Neural progenitor cell (in vitro differentiated cells): Measurements from ENCODE around the gene LRCH3. TPM values are rescaled to one million over a fixed set of nuclear protein-coding genes. Genes with fewer than 3 reads are reported as not detected.
A peak's percentile ranks its signal among the peaks of the same experiment; 100 is the strongest.

Experiments used
- DNase-seq: peaks from one replicate; pipeline ENCODE4 v3.0.0-alpha.2; 2016; ENCODE audit warnings: low spot score
- H2AFZ ChIP-seq: fragments of 200-600 bp; sonication (generic); replicated peaks from 2 replicates; pipeline ENCODE4 v1.6.1; 2016; ENCODE audit warnings: antibody characterized with exemption
- H3F3A ChIP-seq: fragments of 200-600 bp; sonication (generic); 2 replicates; pipeline ENCODE4 v1.6.1; 2016; ENCODE audit warnings: antibody characterized with exemption, low read depth
- H3K27ac ChIP-seq: fragments of 200-600 bp; sonication (generic); 2 replicates; pipeline ENCODE4 v1.5.1; 2016; ENCODE audit warnings: mild to moderate bottlenecking
- H3K27me3 ChIP-seq: fragments of 200-600 bp; sonication (generic); 2 replicates; pipeline ENCODE4 v1.6.1; 2016; ENCODE audit warnings: mild to moderate bottlenecking, moderate library complexity
- H3K36me3 ChIP-seq: fragments of 200-600 bp; sonication (generic); 2 replicates; pipeline ENCODE4 v1.5.1; 2016
- H3K4me1 ChIP-seq: fragments of 200-600 bp; sonication (generic); 2 replicates; pipeline ENCODE4 v1.6.1; 2016; ENCODE audit warnings: mixed run types
- H3K4me2 ChIP-seq: fragments of 200-600 bp; sonication (generic); 2 replicates; pipeline ENCODE4 v1.6.1; 2016
- H3K4me3 ChIP-seq: fragments of 200-600 bp; sonication (generic); 2 replicates; pipeline ENCODE4 v1.5.1; 2016
- H3K79me2 ChIP-seq: fragments of 200-600 bp; sonication (generic); 2 replicates; pipeline ENCODE4 v1.6.1; 2016; ENCODE audit warnings: low read depth
- H3K9ac ChIP-seq: fragments of 200-600 bp; sonication (generic); 2 replicates; pipeline ENCODE4 v1.6.1; 2016
- H3K9me3 ChIP-seq: fragments of 200-600 bp; sonication (generic); 2 replicates; pipeline ENCODE4 v1.5.1; 2016; ENCODE audit warnings: low read depth
- H4K20me1 ChIP-seq: fragments of 200-600 bp; sonication (generic); 2 replicates; pipeline ENCODE4 v1.6.1; 2016; ENCODE audit warnings: low read depth
- H3K27ac Mint-ChIP-seq: 3 replicates; pipeline ENCODE4 v1.8.0; 2021; ENCODE audit warnings: mixed read lengths
- H3K27me3 Mint-ChIP-seq: 2 replicates; pipeline ENCODE4 v1.8.0; 2022; ENCODE audit warnings: low read depth, mild to moderate bottlenecking, inconsistent platforms, moderate library complexity, mixed read lengths; ENCODE audit not compliant: insufficient read depth
- H3K36me3 Mint-ChIP-seq: 3 replicates; pipeline ENCODE4 v1.8.0; 2021; ENCODE audit warnings: mixed read lengths
- H3K4me1 Mint-ChIP-seq: 3 replicates; pipeline ENCODE4 v1.8.0; 2021; ENCODE audit warnings: mixed read lengths
- H3K4me3 Mint-ChIP-seq: 3 replicates; pipeline ENCODE4 v1.8.0; 2021; ENCODE audit warnings: mild to moderate bottlenecking, moderate library complexity, mixed read lengths
- H3K9me3 Mint-ChIP-seq: 3 replicates; pipeline ENCODE4 v1.8.0; 2020; ENCODE audit warnings: mixed read lengths
- EZH2 ChIP-seq: fragments of 200-600 bp; sonication (generic); IDR thresholded peaks from 2 replicates; pipeline ENCODE4 v1.6.1; 2017; ENCODE audit warnings: antibody characterized with exemption, mild to moderate bottlenecking, moderate library complexity
- EZH2phosphoT487 ChIP-seq: fragments of 200-600 bp; sonication (generic); IDR thresholded peaks from 2 replicates; pipeline ENCODE4 v1.6.1; 2017; ENCODE audit warnings: antibody characterized with exemption
- total RNA-seq: library from RNA; depleted of rRNA; stranded (reverse); fragments of >200 nt; gene quantifications from 2 replicates; pipeline ENCODE4 v1.2.3, GENCODE V29; 2015; ENCODE audit warnings: low replicate concordance
- TF ChIP-seq, protein P1 (sequence below): fragments of 200-600 bp; sonication (generic); IDR thresholded peaks from 2 replicates; pipeline ENCODE4 v1.5.1; 2017; ENCODE audit warnings: antibody characterized with exemption, mild to moderate bottlenecking

LRCH3 gene
- total RNA-seq, 1 donor from 2014 or later = 56.2 TPM

DNA sequence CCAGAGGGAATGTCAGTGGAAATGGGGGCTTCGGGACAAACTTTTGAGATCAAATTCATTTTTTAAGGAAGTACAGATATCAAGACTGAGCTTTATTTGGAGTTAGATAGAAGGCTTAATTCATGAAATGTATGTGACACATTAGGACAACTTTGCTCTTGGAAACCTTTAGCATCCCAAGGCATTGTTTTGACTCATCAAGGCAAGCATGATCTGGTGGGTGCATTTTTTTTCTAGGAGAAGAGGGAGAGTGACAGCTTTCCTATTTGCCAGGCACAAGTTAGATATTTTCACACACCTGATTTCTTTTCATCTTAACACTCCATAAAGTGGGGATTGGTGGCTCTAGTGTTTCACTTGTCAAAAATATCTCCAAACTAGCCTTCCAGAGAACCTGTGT lies 97.5 kb downstream of the LRCH3 start:
- H3K4me3 Mint-ChIP-seq = no peak overlapping the region
- no peak overlapping the region for H3K4me2 ChIP-seq
- H3K27ac Mint-ChIP-seq = no peak overlapping the region
- TF ChIP-seq, protein P1, sequence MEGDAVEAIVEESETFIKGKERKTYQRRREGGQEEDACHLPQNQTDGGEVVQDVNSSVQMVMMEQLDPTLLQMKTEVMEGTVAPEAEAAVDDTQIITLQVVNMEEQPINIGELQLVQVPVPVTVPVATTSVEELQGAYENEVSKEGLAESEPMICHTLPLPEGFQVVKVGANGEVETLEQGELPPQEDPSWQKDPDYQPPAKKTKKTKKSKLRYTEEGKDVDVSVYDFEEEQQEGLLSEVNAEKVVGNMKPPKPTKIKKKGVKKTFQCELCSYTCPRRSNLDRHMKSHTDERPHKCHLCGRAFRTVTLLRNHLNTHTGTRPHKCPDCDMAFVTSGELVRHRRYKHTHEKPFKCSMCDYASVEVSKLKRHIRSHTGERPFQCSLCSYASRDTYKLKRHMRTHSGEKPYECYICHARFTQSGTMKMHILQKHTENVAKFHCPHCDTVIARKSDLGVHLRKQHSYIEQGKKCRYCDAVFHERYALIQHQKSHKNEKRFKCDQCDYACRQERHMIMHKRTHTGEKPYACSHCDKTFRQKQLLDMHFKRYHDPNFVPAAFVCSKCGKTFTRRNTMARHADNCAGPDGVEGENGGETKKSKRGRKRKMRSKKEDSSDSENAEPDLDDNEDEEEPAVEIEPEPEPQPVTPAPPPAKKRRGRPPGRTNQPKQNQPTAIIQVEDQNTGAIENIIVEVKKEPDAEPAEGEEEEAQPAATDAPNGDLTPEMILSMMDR = no peak
- no peak for TF ChIP-seq EZH2
- TF ChIP-seq EZH2phosphoT487 = no peak
- H3K36me3 Mint-ChIP-seq = peaks cover 16% of the 10 kb centered on the region
- H3F3A ChIP-seq = peaks cover 20% of the 10 kb centered on the region
- H3K27me3 ChIP-seq = no peaks in the 10 kb centered on the region
- H2AFZ ChIP-seq = no peak overlapping the region
- H4K20me1 ChIP-seq = peaks cover 7% of the 10 kb centered on the region
- no peaks in the 10 kb centered on the region for H3K9me3 ChIP-seq
- H3K9ac ChIP-seq = no peak overlapping the region
- no peak overlapping the region for H3K4me3 ChIP-seq
- H3K27me3 Mint-ChIP-seq = peaks cover 2% of the 10 kb centered on the region
- no peak for DNase-seq
- peaks cover 13% of the 10 kb centered on the region for H3K4me1 ChIP-seq
- no peaks in the 10 kb centered on the region for H3K79me2 ChIP-seq
- H3K4me1 Mint-ChIP-seq = peaks cover 32% of the 10 kb centered on the region
- no peaks in the 10 kb centered on the region for H3K36me3 ChIP-seq
- no peak overlapping the region for H3K27ac ChIP-seq
- no peaks in the 10 kb centered on the region for H3K9me3 Mint-ChIP-seq

DNA sequence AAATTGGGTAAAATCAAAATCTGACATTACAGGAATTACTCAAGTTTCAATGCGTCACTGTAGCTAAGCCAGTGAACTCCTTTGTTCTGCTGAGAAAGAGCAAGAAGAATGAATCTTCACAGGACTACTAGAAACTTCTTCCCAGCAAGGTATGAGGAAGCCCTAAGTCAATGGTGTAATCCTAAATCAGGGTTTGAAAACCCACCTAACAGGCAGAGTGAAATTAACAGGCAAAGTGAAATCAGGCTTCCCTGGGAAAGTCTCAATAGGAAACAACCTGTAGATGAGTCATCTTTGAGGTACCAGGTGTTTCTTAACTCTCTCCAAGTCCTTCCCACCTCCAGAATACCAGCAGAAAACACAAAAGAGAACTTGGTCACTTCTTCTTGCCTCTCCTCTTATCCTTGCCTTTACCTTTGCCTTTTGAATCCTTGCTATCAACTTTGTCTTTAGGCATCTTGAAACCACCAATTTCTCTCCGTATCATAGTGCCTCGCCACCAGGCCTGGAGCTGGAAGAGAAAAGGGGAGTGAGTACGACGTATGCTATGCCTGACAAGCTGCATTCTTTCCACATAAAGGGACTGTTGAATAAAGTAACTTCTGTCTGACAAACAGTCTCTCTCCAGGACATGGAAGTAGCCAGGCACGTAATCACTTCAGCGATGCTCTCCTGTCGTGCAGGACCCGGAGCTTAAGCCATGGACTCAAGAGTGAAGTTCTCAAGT lies 98.3 kb downstream of the LRCH3 start:
- H3K4me1 ChIP-seq = peaks cover 13% of the 10 kb centered on the region
- peaks cover 20% of the 10 kb centered on the region for H3F3A ChIP-seq
- H3K9ac ChIP-seq = no peak overlapping the region
- peak; percentile 62 for DNase-seq
- peaks cover 7% of the 10 kb centered on the region for H4K20me1 ChIP-seq
- no peak overlapping the region for H3K4me3 ChIP-seq
- H3K27ac ChIP-seq = peak overlapping the region; percentile 53
- Mint-ChIP-seq H3K4me3 (peak overlapping the region; percentile 52), H3K27me3 (peaks cover 2% of the 10 kb centered on the region), H3K9me3 (no peaks in the 10 kb centered on the region), H3K36me3 (peaks cover 16% of the 10 kb centered on the region), H3K27ac (peak overlapping the region; percentile 87), H3K4me1 (peaks cover 32% of the 10 kb centered on the region)
- no peaks in the 10 kb centered on the region for H3K9me3 ChIP-seq
- H3K36me3 ChIP-seq = no peaks in the 10 kb centered on the region
- peak overlapping the region; percentile 50 for H3K4me2 ChIP-seq
- H3K27me3 ChIP-seq = no peaks in the 10 kb centered on the region
- H2AFZ ChIP-seq = no peak overlapping the region
- TF ChIP-seq EZH2phosphoT487 (no peak), EZH2 (no peak)
- TF ChIP-seq, protein P1 = no peak
- H3K79me2 ChIP-seq = no peaks in the 10 kb centered on the region

DNA sequence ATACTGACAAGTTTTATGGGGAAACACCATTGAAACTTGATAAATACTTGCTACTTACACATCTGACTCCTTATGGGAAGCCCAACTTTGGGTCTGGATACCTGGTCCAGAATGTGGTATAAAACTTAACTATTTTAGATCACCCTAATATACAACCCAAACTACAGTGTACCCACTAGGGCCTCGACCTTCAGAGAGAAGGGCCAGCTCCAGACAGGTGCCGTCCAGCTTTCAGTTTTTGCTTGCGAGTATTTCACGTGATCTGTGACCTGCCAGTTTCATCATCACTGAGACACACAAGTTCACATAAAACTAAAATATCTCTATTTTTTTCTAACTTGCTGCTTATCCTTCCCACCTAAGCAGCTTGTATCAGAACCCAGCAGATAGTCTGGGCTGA lies 99.6 kb downstream of the LRCH3 start:
- no peak overlapping the region for H3K4me2 ChIP-seq
- peaks cover 7% of the 10 kb centered on the region for H4K20me1 ChIP-seq
- H3K79me2 ChIP-seq = no peaks in the 10 kb centered on the region
- H3K36me3 ChIP-seq = no peaks in the 10 kb centered on the region
- no peak overlapping the region for H3K27ac Mint-ChIP-seq
- no peak overlapping the region for H3K4me3 Mint-ChIP-seq
- no peak overlapping the region for H2AFZ ChIP-seq
- peaks cover 13% of the 10 kb centered on the region for H3K4me1 ChIP-seq
- peaks cover 9% of the 10 kb centered on the region for H3K36me3 Mint-ChIP-seq
- H3K27me3 Mint-ChIP-seq = peaks cover 2% of the 10 kb centered on the region
- no peak overlapping the region for H3K9ac ChIP-seq
- H3K4me1 Mint-ChIP-seq = peaks cover 32% of the 10 kb centered on the region
- TF ChIP-seq EZH2phosphoT487 (no peak), EZH2 (no peak)
- TF ChIP-seq, protein P1 = no peak
- H3K27ac ChIP-seq = no peak overlapping the region
- no peak overlapping the region for H3K4me3 ChIP-seq
- H3F3A ChIP-seq = peaks cover 20% of the 10 kb centered on the region
- H3K27me3 ChIP-seq = no peaks in the 10 kb centered on the region
- H3K9me3 ChIP-seq = no peaks in the 10 kb centered on the region
- DNase-seq = no peak
- no peaks in the 10 kb centered on the region for H3K9me3 Mint-ChIP-seq
